Measurements from ENCODE around the gene RBL2.

DNA sequence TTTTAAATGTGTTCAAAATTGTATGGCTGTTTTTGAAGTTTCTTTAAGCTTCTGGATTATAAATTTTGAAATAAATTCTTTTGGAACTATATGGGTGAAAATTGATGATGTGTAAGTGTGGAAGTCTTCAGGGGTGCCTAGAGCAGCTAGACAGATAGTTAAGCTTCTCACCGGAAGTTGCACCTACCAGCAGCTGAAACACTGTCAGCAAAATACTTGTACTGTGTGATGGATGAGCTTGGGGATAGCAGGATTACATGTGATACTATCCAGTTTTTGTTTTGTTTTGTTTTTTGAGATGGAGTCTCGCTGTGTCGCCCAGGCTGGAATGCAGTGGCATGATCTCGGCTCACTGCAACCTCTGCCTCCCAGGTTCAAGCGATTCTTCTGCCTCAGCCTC lies 19.7 kb downstream of the RBL2 start:
- TF ChIP-seq POLR2A (IDR thresholded peaks at IDR 0.05; ENCODE audit: low read length), result no peak
- no peak for TF ChIP-seq GATA1 (IDR thresholded peaks at IDR 0.05; ENCODE audit: low read depth, low read length)
